Measurements from ENCODE around the gene RAET1G. TPM values are rescaled to one million over a fixed set of nuclear protein-coding genes. Genes with fewer than 3 reads are reported as not detected.
"Not testable (repeated sequence)": the region's sequence is repeated elsewhere in the genome, so short reads cannot be mapped to it uniquely, and the experiment has no call there.

Gene RAET1G
- total and polyA plus RNA-seq, 12 donors = 0.21 to 0.37 (median 0.34) TPM; not detected in 8

DNA sequence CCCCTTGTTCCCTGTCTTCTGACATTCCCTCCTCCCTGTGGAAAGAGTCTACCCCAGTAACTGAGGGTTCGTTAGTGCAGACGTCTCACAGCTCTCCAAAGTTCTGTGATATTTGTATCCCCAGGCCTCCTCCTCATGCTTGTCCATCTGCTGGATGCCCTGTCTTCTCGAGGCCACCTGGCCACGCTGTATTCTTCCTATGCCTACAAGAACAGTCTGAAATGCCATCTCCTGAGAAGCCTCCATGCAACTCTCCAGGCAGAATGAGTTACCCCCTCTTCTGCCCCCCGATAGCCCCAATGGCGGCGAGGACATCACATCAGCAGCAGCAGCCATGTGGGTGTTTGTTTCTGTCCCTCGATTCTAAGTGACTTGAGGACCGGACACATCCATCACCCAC lies 28.2 kb upstream of the RAET1G start:
- Histone ChIP-seq H3K4me1 (peaks cover 0 to 7% (median 0%) of the 10 kb centered on the region in 9 donors), H3K27ac (no peak overlapping the region), H3K36me3 (no peaks in the 10 kb centered on the region), H3K27me3 (peaks cover 0 to 71% (median 65%) of the 10 kb centered on the region in 7 donors), H3K4me3 (no peak overlapping the region), H3K9me3 (no peaks in the 10 kb centered on the region)
- ATAC-seq (no peak), DNase-seq (no peak)
- WGBS, 2 donors = 76 to 78% methylated on average over 9 of the region's 9 CpGs
- intact Hi-C loops (cut with DNase I) = no loop called here
- TF ChIP-seq CTCF (IDR thresholded peaks at IDR 0.05) = no peak

GRCh38 chr6:149950423-149950822 lies 27.5 kb upstream of the RAET1G start:
- DNase-seq (no peak), ATAC-seq (no peak)
- H3K36me3 ChIP-seq = no peaks in the 10 kb centered on the region
- H3K9me3 ChIP-seq = no peaks in the 10 kb centered on the region
- H3K4me3 ChIP-seq = no peak overlapping the region
- TF ChIP-seq CTCF (IDR thresholded peaks at IDR 0.05) = no peak
- H3K27me3 ChIP-seq = peaks cover 0 to 65% (median 59%) of the 10 kb centered on the region in 7 donors
- intact Hi-C loops (cut with DNase I) = no loop called here
- H3K4me1 ChIP-seq = peaks cover 0 to 7% (median 0%) of the 10 kb centered on the region in 9 donors
- no peak overlapping the region for H3K27ac ChIP-seq
- 39 to 41% methylated on average over 8 of the region's 8 CpGs for WGBS, 2 donors

- no peaks in the 10 kb centered on the region for H3K36me3 ChIP-seq
- no peak overlapping the region for H3K4me3 ChIP-seq
- H3K27me3 ChIP-seq = peaks cover 0 to 49% (median 42%) of the 10 kb centered on the region in 7 donors
- H3K4me1 ChIP-seq = no peaks in the 10 kb centered on the region
- DNase-seq = no peak
- intact Hi-C loops (cut with DNase I) = no loop called here
- TF ChIP-seq CTCF (IDR thresholded peaks at IDR 0.05) = no peak
- H3K27ac ChIP-seq = no peak overlapping the region
- WGBS, 2 donors = 83 to 86% methylated on average over 5 of the region's 5 CpGs
- no peak for ATAC-seq
- no peaks in the 10 kb centered on the region for H3K9me3 ChIP-seq
Measured at GRCh38 chr6:149948616-149949015, 25.7 kb upstream of the RAET1G start.

DNA sequence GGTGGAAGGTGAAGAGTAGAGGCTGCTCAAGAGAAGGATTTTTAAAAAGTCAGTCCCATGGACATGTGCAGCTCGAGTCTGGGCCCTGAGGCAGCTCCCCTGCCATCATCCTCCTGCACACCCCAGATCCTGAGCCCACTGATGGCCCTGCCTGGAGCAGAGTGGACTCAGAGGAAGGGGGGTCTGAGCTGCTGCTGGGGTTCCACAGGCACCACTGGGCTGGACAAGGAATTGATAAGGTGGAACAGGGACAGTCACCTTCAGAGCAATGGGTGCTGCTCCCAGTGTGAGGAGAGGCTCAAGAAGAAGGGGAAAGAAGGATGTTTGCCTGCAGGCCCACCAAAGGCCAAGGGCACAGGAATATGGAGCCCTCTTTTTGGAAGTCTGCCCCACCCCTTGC lies 25.1 kb upstream of the RAET1G start:
- no peak overlapping the region for H3K4me3 ChIP-seq
- no peak for TF ChIP-seq CTCF (IDR thresholded peaks at IDR 0.05)
- no peaks in the 10 kb centered on the region for H3K4me1 ChIP-seq
- DNase-seq = no peak
- H3K36me3 ChIP-seq = no peaks in the 10 kb centered on the region
- ATAC-seq = no peak
- H3K9me3 ChIP-seq = no peaks in the 10 kb centered on the region
- peaks cover 0 to 43% (median 36%) of the 10 kb centered on the region in 7 donors for H3K27me3 ChIP-seq
- WGBS, 2 donors = 81 to 92% methylated on average over 1 of the region's 1 CpG
- no peak overlapping the region for H3K27ac ChIP-seq
- intact Hi-C loops (cut with DNase I) = no loop called here

- DNase-seq; H3K36me3 ChIP-seq; ATAC-seq; H3K4me1 ChIP-seq; H3K9me3 ChIP-seq; H3K4me3 ChIP-seq; H3K27ac ChIP-seq; intact Hi-C loops (cut with DNase I): not testable (repeated sequence)
- no CpG with 5 or more reads among the region's 1 CpG for WGBS, 2 donors
- H3K27me3 ChIP-seq = peaks cover 0 to 38% (median 32%) of the 10 kb centered on the region in 7 donors
Measured at GRCh38 chr6:149947533-149947932, 24.6 kb upstream of the RAET1G start.

DNA sequence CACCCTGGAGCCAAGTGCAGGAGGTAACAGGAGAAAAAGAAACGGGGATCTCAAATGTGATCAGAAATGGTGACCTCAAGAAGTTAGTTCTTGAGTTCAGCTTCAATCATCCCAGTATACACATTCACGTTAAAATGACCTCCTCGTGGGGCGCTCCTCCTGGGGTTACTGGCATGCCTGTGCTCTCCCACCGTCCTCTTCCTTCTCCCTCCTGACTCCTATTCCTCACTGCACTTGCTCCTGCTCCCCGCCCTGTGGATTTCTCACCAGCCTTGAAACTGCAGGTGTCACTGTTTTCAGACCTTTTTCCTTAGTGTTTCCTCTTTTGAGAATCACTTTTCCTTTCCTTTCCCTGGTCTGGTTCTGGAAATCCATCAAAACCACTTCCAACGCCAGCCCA lies 23.7 kb upstream of the RAET1G start:
- 57 to 69% methylated on average over 7 of the region's 7 CpGs for WGBS, 2 donors
- H3K9me3 ChIP-seq; H3K36me3 ChIP-seq; H3K4me1 ChIP-seq; H3K4me3 ChIP-seq; intact Hi-C loops (cut with DNase I); H3K27ac ChIP-seq; ATAC-seq; DNase-seq: not testable (repeated sequence)
- peaks cover 0 to 35% (median 23%) of the 10 kb centered on the region in 7 donors for H3K27me3 ChIP-seq

- 82 to 86% methylated on average over 3 to 4 of the region's 6 CpGs for WGBS, 2 donors
- intact Hi-C loops (cut with DNase I); H3K4me3 ChIP-seq; H3K36me3 ChIP-seq; DNase-seq; H3K27ac ChIP-seq; ATAC-seq; H3K9me3 ChIP-seq: not testable (repeated sequence)
- H3K4me1 ChIP-seq = peaks cover 0 to 17% (median 13%) of the 10 kb centered on the region in 9 donors
- H3K27me3 ChIP-seq = peaks cover 0 to 33% (median 21%) of the 10 kb centered on the region in 7 donors
Measured at GRCh38 chr6:149945276-149945675, 22.4 kb upstream of the RAET1G start.

- Histone ChIP-seq H3K4me1 (peaks cover 4 to 28% (median 21%) of the 10 kb centered on the region in 9 donors), H3K27me3 (peaks cover 10 to 44% (median 34%) of the 10 kb centered on the region in 7 donors)
- not testable (repeated sequence) for DNase-seq, H3K27ac ChIP-seq, H3K4me3 ChIP-seq, ATAC-seq, H3K9me3 ChIP-seq, H3K36me3 ChIP-seq
- 74 to 77% methylated on average over 5 of the region's 5 CpGs for WGBS, 2 donors
- intact Hi-C loops (cut with DNase I) = loop anchor here in 1 of 10 donors (2.0 kb wide), 1 partner anchor 61 kb away; no protein-coding TSS in a partner anchor
Measured at GRCh38 chr6:149943321-149943720, 20.4 kb upstream of the RAET1G start.

All from heart right ventricle (tissue), 16 donors.